ENCODE results near the gene DLGAP1.

GRCh38 chr18:3665204-3665603, 789.9 kb downstream of the DLGAP1 start:
- TF ChIP-seq CTCF (IDR thresholded peaks at IDR 0.05; ENCODE audit: poor library complexity, severe bottlenecking) = no peak
- TF ChIP-seq TAF1 (IDR thresholded peaks at IDR 0.05; ENCODE audit: low read depth) = no peak
- TF ChIP-seq EP300 (conservative IDR thresholded peaks at IDR 0.05; ENCODE audit: poor library complexity, severe bottlenecking) = no peak
- no peak for TF ChIP-seq SMC3 (conservative IDR thresholded peaks at IDR 0.05; ENCODE audit: poor library complexity)
- no peak for TF ChIP-seq MXI1 (conservative IDR thresholded peaks at IDR 0.05; ENCODE audit: poor library complexity, severe bottlenecking)
- no peak for TF ChIP-seq RAD21 (conservative IDR thresholded peaks at IDR 0.05)
- TF ChIP-seq EZH2 (IDR thresholded peaks at IDR 0.05; ENCODE audit: borderline replicate concordance, insufficient read depth, low read length, poor library complexity, severe bottlenecking) = no peak

Measured in neural cell (in vitro differentiated cells).